ENCODE measurements around the gene CEBPB.

- TF ChIP-seq CTCF (IDR thresholded peaks at IDR 0.05) (no peak), POLR2A (IDR thresholded peaks at IDR 0.05; ENCODE audit: low read depth) (peak; percentile 20)
These were observed 3.3 kb downstream of the CEBPB start for GRCh38 chr20:50193836-50194421.

Data from esophagus muscularis mucosa (tissue), 3 donors.